ENCODE results near the gene LRRC27.

Gene LRRC27

DNA sequence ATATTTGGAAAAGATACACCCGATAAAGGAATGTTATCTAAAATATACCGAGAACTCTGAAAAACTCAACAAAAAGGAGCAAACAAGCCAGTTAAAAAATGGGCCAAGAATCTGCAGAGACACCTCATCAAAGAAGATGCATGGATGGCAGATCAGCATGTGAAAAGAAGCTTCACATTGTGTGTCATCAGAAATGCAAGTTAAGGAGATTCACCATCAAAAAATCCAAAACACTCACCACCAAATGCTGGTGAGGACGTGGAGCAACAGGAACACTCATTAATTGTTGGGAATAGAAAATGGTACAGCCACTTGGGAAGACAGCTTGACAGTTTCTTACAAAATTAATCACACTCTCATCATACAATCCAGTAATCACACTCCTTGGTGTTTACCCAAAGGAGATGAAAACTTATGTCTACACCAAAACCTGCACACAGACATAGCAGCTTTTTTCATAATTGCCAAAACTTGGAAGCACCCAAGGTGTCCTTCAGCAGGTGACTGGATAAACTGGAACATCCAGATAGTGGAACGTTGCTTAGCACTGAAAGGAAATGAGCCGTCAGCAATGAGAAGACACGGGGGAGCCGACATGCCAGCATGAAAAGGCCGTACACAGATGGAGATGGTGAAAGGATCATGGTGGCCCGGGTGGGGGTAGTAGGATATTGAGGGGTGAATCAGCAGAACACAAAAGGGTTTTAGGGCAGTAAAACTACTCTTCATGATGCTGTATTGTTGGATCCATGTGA is 37.1 kb downstream of the LRRC27 start:
- no peak overlapping the region for H3K4me3 ChIP-seq (replicated peaks; ENCODE audit: low read depth, low read length)
- TF ChIP-seq, protein P1, sequence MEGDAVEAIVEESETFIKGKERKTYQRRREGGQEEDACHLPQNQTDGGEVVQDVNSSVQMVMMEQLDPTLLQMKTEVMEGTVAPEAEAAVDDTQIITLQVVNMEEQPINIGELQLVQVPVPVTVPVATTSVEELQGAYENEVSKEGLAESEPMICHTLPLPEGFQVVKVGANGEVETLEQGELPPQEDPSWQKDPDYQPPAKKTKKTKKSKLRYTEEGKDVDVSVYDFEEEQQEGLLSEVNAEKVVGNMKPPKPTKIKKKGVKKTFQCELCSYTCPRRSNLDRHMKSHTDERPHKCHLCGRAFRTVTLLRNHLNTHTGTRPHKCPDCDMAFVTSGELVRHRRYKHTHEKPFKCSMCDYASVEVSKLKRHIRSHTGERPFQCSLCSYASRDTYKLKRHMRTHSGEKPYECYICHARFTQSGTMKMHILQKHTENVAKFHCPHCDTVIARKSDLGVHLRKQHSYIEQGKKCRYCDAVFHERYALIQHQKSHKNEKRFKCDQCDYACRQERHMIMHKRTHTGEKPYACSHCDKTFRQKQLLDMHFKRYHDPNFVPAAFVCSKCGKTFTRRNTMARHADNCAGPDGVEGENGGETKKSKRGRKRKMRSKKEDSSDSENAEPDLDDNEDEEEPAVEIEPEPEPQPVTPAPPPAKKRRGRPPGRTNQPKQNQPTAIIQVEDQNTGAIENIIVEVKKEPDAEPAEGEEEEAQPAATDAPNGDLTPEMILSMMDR (IDR thresholded peaks at IDR 0.05; ENCODE audit: low read depth, low read length, missing control alignments), result no peak
- no peak for DNase-seq (ENCODE audit: extremely low read depth, low read depth)

DNA sequence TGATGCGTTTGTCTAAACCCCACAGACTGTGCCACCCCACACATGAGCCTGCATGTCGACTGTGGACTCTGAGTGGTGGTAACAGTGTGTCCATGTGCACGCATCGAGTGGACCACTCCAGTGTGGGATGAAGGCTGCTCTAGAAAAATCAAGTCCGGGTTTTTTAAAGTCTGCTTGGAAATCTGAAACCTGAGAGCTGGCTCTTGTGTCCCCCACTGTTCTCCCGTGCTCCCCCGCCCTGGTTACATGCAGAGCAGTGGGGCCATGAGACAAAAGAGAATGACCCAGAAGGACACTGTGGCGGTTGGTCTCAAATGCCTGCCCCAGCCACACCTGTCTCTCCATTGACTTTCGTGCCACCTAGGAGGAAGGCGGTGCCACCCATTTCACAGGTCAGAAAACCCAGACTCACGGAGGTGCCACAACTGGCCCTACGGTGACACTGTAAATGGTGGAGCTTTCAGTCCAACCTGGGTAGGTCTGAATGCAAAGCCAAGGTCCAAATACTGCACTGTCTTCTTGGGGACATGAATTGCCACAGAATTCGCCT is 37.7 kb downstream of the LRRC27 start:
- TF ChIP-seq, protein P1 (IDR thresholded peaks at IDR 0.05; ENCODE audit: low read depth, low read length, missing control alignments), result no peak

GRCh38 chr10:132370426-132371340 is 38.7 kb downstream of the LRRC27 start:
- DNase-seq (ENCODE audit: extremely low read depth, low read depth), result no peak
- no peak overlapping the region for H3K4me3 ChIP-seq (replicated peaks; ENCODE audit: low read depth, low read length)
- TF ChIP-seq, protein P1 (IDR thresholded peaks at IDR 0.05; ENCODE audit: low read depth, low read length, missing control alignments), result no peak

More for the DNA sequence above, 37.7 kb downstream of the LRRC27 start:
- no peak overlapping the region for H3K4me3 ChIP-seq (replicated peaks; ENCODE audit: low read depth, low read length)
- DNase-seq (ENCODE audit: extremely low read depth, low read depth), result no peak

DNA sequence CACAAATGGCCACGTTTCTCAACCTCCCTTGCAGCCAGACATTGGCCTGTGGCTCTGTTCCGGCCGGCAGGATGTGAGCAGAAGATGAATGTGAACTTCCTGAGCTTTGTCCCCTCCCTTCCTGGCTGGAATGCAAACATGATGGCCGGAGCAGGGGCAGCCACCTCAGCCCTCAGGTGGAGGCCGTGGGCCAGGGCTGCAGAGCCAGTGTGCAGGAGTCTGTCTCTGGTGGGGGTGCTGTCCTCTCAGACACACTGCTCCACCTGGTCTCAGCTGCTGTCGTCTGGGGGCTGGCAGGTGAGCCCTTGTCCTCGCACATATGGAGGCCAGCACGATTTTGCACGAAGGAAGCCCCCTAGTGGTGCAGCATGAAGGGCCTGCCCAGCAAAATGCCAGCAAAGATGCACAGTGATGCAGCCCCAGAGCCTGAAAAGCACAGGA is 39.7 kb downstream of the LRRC27 start:
- H3K4me3 ChIP-seq (replicated peaks; ENCODE audit: low read depth, low read length), result no peak overlapping the region
- DNase-seq (ENCODE audit: extremely low read depth, low read depth), result no peak
- TF ChIP-seq, protein P1 (IDR thresholded peaks at IDR 0.05; ENCODE audit: low read depth, low read length, missing control alignments), result peak; percentile 63

- DNase-seq (ENCODE audit: extremely low read depth, low read depth), result no peak
- H3K4me3 ChIP-seq (replicated peaks; ENCODE audit: low read depth, low read length), result no peak overlapping the region
- TF ChIP-seq, protein P1 (IDR thresholded peaks at IDR 0.05; ENCODE audit: low read depth, low read length, missing control alignments), result no peak
Measured at GRCh38 chr10:132372516-132373095, 40.6 kb downstream of the LRRC27 start.

DNA sequence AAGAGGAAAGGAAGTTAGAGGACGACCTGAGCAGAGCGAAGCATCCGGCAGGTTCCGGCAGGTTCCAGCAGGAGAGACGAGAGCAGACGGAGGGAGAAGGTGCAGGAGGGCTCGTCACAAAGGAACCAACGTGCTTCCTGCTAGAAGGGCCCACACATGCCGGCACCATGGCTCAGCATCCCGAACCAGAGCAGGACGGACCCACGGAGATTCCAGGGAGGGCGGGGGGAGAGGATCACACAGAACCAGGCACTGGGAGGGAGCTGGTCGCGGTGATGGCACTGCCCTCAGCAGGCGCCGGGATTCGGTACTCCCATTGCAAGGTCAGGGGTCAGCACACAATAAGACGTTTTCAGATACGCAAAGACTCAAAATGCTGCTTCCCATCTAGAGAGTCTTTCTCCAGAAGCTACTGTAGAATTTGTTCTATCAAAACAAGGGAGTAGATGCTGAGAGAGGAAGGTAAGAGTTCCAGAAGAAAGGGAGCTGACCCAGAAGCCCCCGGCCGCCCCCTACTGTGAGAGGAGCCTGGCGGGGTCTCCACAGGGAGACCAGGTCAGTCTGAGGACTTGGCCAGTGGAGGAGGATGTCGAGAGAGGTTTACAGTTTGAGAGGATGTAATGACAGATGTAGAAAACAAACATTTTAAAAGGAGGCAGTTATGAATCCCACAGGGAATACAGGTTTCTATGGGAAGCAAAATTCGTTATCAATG is 41.4 kb downstream of the LRRC27 start:
- no peak for DNase-seq (ENCODE audit: extremely low read depth, low read depth)
- TF ChIP-seq, protein P1 (IDR thresholded peaks at IDR 0.05; ENCODE audit: low read depth, low read length, missing control alignments), result no peak
- no peak overlapping the region for H3K4me3 ChIP-seq (replicated peaks; ENCODE audit: low read depth, low read length)

Data from HFF-Myc (cell line).